ENCODE results near the gene ARIH1.
A peak's percentile ranks its signal among the peaks of the same experiment; 100 is the strongest.
"Not testable (repeated sequence)": the region's sequence is repeated elsewhere in the genome, so short reads cannot be mapped to it uniquely, and the experiment has no call there.

The ARIH1 gene, protein sequence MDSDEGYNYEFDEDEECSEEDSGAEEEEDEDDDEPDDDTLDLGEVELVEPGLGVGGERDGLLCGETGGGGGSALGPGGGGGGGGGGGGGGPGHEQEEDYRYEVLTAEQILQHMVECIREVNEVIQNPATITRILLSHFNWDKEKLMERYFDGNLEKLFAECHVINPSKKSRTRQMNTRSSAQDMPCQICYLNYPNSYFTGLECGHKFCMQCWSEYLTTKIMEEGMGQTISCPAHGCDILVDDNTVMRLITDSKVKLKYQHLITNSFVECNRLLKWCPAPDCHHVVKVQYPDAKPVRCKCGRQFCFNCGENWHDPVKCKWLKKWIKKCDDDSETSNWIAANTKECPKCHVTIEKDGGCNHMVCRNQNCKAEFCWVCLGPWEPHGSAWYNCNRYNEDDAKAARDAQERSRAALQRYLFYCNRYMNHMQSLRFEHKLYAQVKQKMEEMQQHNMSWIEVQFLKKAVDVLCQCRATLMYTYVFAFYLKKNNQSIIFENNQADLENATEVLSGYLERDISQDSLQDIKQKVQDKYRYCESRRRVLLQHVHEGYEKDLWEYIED

GRCh38 chr15:72473614-72474465 is at the start of gene ARIH1:
ARIH1 (plus strand) TSS chr15:72474330; CDS start chr15:72474640, 310 bp downstream.
- peak within 1 kb of the TSS; percentile 100 for H3K27ac Mint-ChIP-seq
- peaks cover 52% of the 10 kb centered on the region for H3K36me3 Mint-ChIP-seq
- H3K4me3 Mint-ChIP-seq = peak within 1 kb of the TSS; percentile 90
- no peaks in the 10 kb centered on the region for H3K9me3 Mint-ChIP-seq
- DNase-seq (ENCODE audit: low spot score in 2 of 2) (peak; percentile 95 to 99), ATAC-seq (peak; percentile 92)
- peaks cover 25% of the 10 kb centered on the region for H3K4me1 Mint-ChIP-seq

DNA sequence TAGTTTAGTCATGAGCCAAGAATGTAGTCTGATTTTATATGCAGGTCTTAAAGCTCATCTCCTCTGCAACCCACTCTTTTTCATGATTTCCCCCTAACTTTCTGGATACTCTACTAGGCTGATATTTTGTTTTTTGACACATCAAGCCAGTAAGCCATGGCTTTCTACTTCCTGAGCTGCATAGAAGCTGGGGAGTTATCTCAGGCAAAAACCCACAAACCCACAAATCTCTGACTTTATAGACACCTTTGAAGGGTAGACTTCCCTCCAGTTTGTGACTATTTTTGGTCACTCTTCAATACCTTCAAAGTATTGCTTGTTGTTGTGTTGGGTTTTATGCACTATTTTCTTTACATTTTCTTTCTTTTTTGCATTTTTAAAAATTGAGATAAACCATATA is 47.4 kb upstream of the ARIH1 start:
- DNase-seq (ENCODE audit: low spot score in 2 of 2) (no peak), ATAC-seq (no peak)
- Mint-ChIP-seq H3K4me3 (no peak overlapping the region), H3K4me1 (no peaks in the 10 kb centered on the region), H3K36me3 (no peaks in the 10 kb centered on the region), H3K9me3 (peaks cover 8% of the 10 kb centered on the region), H3K27ac (no peak overlapping the region)

- no peak for ATAC-seq
- H3K9me3 Mint-ChIP-seq = peaks cover 10% of the 10 kb centered on the region
- no peaks in the 10 kb centered on the region for H3K4me1 Mint-ChIP-seq
Observed at GRCh38 chr15:72437650-72438316, 36.3 kb upstream of the ARIH1 start.

DNA sequence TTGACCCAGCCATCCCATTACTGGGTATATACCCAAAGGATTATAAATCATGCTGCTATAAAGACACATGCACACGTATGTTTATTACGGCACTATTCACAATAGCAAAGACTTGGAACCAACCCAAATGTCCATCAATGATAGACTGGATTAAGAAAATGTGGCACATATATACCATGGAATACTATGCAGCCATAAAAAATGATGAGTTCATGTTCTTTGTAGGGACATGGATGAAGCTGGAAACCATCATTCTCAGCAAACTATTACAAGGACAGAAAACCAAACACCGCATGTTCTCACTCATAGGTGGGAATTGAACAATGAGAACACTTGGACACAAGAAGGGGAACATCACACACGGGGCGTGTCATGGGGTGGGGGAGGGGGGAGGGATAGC is 31.3 kb upstream of the ARIH1 start:
- not testable (repeated sequence) for H3K4me3 Mint-ChIP-seq; H3K36me3 Mint-ChIP-seq; ATAC-seq; H3K27ac Mint-ChIP-seq; H3K4me1 Mint-ChIP-seq; DNase-seq (ENCODE audit: low spot score in 2 of 2); H3K9me3 Mint-ChIP-seq

More at GRCh38 chr15:72437650-72438316, 36.3 kb upstream of the ARIH1 start:
- Mint-ChIP-seq H3K36me3 (no peaks in the 10 kb centered on the region), H3K4me3 (no peak overlapping the region), H3K27ac (no peak overlapping the region)
- DNase-seq (ENCODE audit: low spot score in 2 of 2) = no peak

DNA sequence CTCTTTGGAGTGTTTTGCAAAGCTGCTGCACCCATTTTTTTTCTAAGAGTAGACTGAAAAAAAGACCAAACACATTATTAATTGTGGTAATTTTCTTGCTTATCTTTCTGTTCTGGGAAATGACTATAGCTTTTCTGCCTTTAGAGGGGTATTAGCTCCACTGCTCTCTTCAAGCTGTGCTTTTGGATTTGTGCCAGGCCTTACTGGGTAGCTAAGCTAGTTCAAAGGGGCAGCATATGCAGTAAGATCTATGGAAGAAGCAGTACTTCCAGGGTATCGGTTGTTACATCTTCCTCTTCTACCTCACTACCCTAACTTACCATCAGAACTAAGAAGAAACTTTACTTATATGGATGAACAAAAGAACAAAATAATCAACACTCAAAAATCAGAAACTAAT is 28.7 kb upstream of the ARIH1 start:
- H3K4me1 Mint-ChIP-seq = no peaks in the 10 kb centered on the region
- no peak overlapping the region for H3K4me3 Mint-ChIP-seq
- DNase-seq (ENCODE audit: low spot score in 2 of 2) = no peak
- ATAC-seq = no peak
- H3K36me3 Mint-ChIP-seq = no peaks in the 10 kb centered on the region
- H3K27ac Mint-ChIP-seq = no peak overlapping the region
- H3K9me3 Mint-ChIP-seq = no peaks in the 10 kb centered on the region

- ATAC-seq = no peak
- Mint-ChIP-seq H3K9me3 (no peaks in the 10 kb centered on the region), H3K27ac (no peak overlapping the region), H3K4me3 (no peak overlapping the region), H3K36me3 (no peaks in the 10 kb centered on the region), H3K4me1 (no peaks in the 10 kb centered on the region)
- DNase-seq (ENCODE audit: low spot score in 2 of 2) = no peak
Observed at GRCh38 chr15:72450805-72451204, 23.3 kb upstream of the ARIH1 start.

DNA sequence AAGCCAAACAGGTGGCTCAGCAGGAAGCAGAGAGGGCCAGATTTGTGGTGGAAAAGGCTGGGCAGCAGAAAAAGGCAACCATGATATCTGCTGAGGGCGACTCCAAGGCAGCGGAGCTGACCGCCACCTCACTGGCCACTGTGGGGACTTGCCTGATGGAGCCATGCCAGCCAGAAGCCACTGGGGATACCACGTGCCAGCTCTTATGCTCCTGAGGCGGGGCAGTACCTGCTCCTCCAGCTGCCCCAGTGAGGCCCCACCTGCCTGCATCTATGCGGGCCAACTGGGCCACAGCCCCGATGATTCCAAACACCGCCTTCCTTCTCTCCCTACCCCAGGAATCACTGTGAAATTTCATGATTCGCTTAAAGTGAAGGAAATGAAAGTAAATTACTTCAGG is 22.9 kb upstream of the ARIH1 start:
- DNase-seq (ENCODE audit: low spot score in 2 of 2) = no peak
- Mint-ChIP-seq H3K9me3 (no peaks in the 10 kb centered on the region), H3K27ac (no peak overlapping the region), H3K36me3 (no peaks in the 10 kb centered on the region), H3K4me3 (no peak overlapping the region), H3K4me1 (no peaks in the 10 kb centered on the region)
- ATAC-seq = no peak

DNA sequence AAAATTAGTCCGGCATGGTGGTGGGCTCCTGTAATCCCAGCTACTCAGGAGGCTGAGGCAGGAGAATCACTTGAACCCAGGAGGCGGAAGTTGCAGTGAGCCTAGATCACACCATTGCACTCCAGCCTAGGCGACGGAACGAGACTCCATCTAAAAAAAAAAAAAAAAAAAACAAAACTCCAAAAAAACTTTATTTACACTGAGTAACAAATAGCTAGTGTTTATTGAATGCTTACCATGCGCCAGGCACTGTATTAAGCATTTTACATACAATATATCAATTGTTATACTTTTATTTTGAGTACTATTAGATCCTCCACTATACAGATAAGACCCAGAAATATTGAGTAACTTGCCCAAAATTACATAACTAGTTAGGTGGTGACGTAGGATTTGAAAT is 17.4 kb upstream of the ARIH1 start:
- peaks cover 2% of the 10 kb centered on the region for H3K4me1 Mint-ChIP-seq
- DNase-seq (ENCODE audit: low spot score in 2 of 2) = no peak
- H3K4me3 Mint-ChIP-seq = no peak overlapping the region
- no peak overlapping the region for H3K27ac Mint-ChIP-seq
- no peaks in the 10 kb centered on the region for H3K9me3 Mint-ChIP-seq
- no peak for ATAC-seq
- H3K36me3 Mint-ChIP-seq = no peaks in the 10 kb centered on the region

DNA sequence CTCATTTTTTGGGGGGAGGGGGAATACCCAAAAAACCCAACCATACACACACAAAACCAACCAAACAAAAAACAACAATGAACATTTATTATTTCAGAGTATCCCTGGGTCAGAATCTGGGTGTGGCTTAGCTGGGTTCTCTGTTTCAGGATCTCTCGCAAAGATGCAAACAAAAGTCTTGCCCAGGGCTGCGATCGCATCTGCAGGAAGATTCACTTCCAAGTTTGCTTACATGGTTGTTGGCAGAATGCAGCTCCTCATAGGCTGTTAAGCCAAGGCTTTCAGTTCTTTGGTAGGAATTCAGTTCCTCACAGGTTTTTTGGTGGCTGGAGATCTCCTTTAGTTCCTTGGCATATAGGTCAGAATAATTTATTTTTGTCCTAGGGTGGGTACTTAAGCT is 13.7 kb upstream of the ARIH1 start:
- no peak overlapping the region for H3K4me3 Mint-ChIP-seq
- peaks cover 14% of the 10 kb centered on the region for H3K4me1 Mint-ChIP-seq

DNA sequence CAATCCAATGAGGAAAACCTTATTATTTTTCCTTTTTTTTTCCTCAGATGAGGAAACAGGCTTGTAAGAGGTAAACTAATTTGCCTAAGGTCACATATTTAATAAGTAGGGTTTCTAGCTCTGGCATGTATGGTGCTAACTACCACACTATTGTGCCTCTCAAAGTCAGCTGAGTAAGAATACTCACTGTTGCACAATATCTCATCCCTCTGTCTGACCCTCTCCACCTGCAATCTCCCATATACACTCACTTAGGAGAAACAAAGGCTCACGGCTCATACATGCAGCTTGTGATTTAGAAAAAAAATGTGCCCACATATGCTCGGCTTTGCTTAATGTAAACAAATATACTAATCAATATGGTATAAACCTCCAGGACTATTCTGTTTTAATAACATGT is 10.4 kb upstream of the ARIH1 start:
- no peak overlapping the region for H3K4me3 Mint-ChIP-seq
- H3K4me1 Mint-ChIP-seq = peaks cover 14% of the 10 kb centered on the region
- H3K27ac Mint-ChIP-seq = no peak overlapping the region
- DNase-seq (ENCODE audit: low spot score in 2 of 2) = no peak
- H3K9me3 Mint-ChIP-seq = no peaks in the 10 kb centered on the region
- ATAC-seq = no peak
- no peaks in the 10 kb centered on the region for H3K36me3 Mint-ChIP-seq

More for the DNA sequence above, 13.7 kb upstream of the ARIH1 start:
- DNase-seq (ENCODE audit: low spot score in 2 of 2) = no peak
- Mint-ChIP-seq H3K27ac (no peak overlapping the region), H3K36me3 (no peaks in the 10 kb centered on the region), H3K9me3 (no peaks in the 10 kb centered on the region)
- no peak for ATAC-seq

DNA sequence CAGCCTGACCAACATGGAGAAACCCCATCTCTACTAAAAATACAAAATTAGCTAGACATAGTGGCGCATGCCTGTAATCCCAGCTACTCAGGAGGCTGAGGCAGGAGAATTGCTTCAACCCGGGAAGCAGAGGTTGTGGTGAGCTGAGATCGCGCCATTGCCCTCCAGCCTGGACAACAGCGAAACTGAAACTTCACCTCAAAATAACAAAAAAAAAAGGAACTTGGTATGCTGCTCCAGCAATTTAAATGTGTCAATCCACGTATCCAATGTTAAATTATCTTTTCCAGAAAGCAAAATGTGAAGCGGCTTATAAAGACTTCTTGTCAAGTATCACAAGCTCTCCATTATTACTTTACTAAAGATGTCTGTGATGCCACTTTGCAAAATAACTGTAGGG is 9.9 kb upstream of the ARIH1 start:
- DNase-seq (ENCODE audit: low spot score in 2 of 2) = no peak
- Mint-ChIP-seq H3K27ac (no peak overlapping the region), H3K4me3 (no peak overlapping the region), H3K9me3 (no peaks in the 10 kb centered on the region), H3K36me3 (no peaks in the 10 kb centered on the region), H3K4me1 (peaks cover 14% of the 10 kb centered on the region)
- no peak for ATAC-seq

- ATAC-seq (no peak), DNase-seq (ENCODE audit: low spot score in 2 of 2) (no peak)
- Mint-ChIP-seq H3K4me3 (no peak overlapping the region), H3K9me3 (no peaks in the 10 kb centered on the region), H3K36me3 (no peaks in the 10 kb centered on the region), H3K4me1 (peaks cover 4% of the 10 kb centered on the region), H3K27ac (no peak overlapping the region)
Observed at GRCh38 chr15:72468103-72468502, 6.0 kb upstream of the ARIH1 start.

GRCh38 chr15:72472992-72473610 is 1.0 kb upstream of the ARIH1 start:
- peak overlapping the region; percentile 100 for H3K27ac Mint-ChIP-seq
- no peaks in the 10 kb centered on the region for H3K9me3 Mint-ChIP-seq
- peaks cover 18% of the 10 kb centered on the region for H3K4me1 Mint-ChIP-seq
- peak overlapping the region; percentile 90 for H3K4me3 Mint-ChIP-seq
- H3K36me3 Mint-ChIP-seq = peaks cover 45% of the 10 kb centered on the region
- DNase-seq (ENCODE audit: low spot score in 2 of 2) (no peak), ATAC-seq (no peak)

DNA sequence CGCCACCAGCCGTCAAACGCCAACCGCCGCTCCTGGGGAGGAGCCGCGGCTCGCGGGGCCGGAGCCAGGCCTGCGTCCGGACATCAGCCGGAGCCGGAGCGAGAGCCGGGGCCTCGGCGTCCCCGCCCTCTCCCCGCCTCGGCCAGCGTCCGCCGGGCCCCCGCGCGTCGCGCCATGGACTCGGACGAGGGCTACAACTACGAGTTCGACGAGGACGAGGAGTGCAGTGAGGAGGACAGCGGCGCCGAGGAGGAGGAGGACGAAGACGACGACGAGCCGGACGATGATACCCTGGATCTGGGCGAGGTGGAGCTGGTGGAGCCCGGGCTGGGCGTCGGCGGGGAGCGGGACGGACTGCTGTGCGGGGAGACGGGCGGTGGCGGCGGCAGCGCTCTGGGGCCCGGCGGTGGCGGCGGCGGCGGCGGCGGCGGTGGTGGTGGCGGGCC is 359 bp downstream of the ARIH1 start:
- peak overlapping the region; percentile 100 for H3K27ac Mint-ChIP-seq
- ATAC-seq (peak; percentile 24), DNase-seq (ENCODE audit: low spot score in 2 of 2) (peak; percentile 46 to 81)
- H3K4me1 Mint-ChIP-seq = peaks cover 29% of the 10 kb centered on the region
- H3K9me3 Mint-ChIP-seq = no peaks in the 10 kb centered on the region
- peak overlapping the region; percentile 90 for H3K4me3 Mint-ChIP-seq
- H3K36me3 Mint-ChIP-seq = peaks cover 59% of the 10 kb centered on the region
